ENCODE measurements around the gene ST3GAL2. TPM values are rescaled to one million over a fixed set of nuclear protein-coding genes. Genes with fewer than 3 reads are reported as not detected.
A peak's percentile ranks its signal among the peaks of the same experiment; 100 is the strongest.

The ST3GAL2 gene
- total and polyA plus RNA-seq, 10 of the 15 experiments (the other 5 are each of a cell fraction or from before 2014, with no cell fraction given): 0.95 to 61.7 (median 25.9) TPM

GRCh38 chr16:70380919-70381603 lies 57.8 kb downstream of the ST3GAL2 start (continued):
- no peak for TF ChIP-seq ZNF622 (IDR thresholded peaks at IDR 0.05)
- no peak for TF ChIP-seq SMARCA5 (IDR thresholded peaks at IDR 0.05)
- no peak for TF ChIP-seq ZNF384 (IDR thresholded peaks at IDR 0.05; ENCODE audit: borderline replicate concordance, low read depth, low read length)
- peak; percentile 57 for TF ChIP-seq NFYA (IDR thresholded peaks at IDR 0.05; ENCODE audit: borderline replicate concordance, low read depth, low read length)
- peak; percentile 73 for TF ChIP-seq CEBPZ (IDR thresholded peaks at IDR 0.05; ENCODE audit: low read depth, low read length)
- TF ChIP-seq PKNOX1 (IDR thresholded peaks at IDR 0.05): peak; percentile 96
- TF ChIP-seq SUZ12 (IDR thresholded peaks at IDR 0.05; ENCODE audit: unreplicated experiment): no peak
- TF ChIP-seq FOXM1 (IDR thresholded peaks at IDR 0.05; ENCODE audit: low read depth, low read length): 0 out of 2 replicates have a peak, but pooled peaks have one; percentile 55
- no peak for TF ChIP-seq MLLT1 (IDR thresholded peaks at IDR 0.05)
- TF ChIP-seq BCL11A (IDR thresholded peaks at IDR 0.05; ENCODE audit: low read depth, low read length): no peak
- TF ChIP-seq RCOR1 (conservative IDR thresholded peaks at IDR 0.05; ENCODE audit: low read depth, low read length): no peak
- TF ChIP-seq PRDM15 (CRISPR knock-in tag; IDR thresholded peaks at IDR 0.05): no peak
- TF ChIP-seq CHD1 (IDR thresholded peaks at IDR 0.05; ENCODE audit: low read depth, low read length): no peak
- peak; percentile 95 for TF ChIP-seq PML (IDR thresholded peaks at IDR 0.05; ENCODE audit: low read length)
- no peak for TF ChIP-seq ESRRA (IDR thresholded peaks at IDR 0.05; ENCODE audit: low read length)
- TF ChIP-seq GATAD2B (conservative IDR thresholded peaks at IDR 0.05; ENCODE audit: low read depth): 0 out of 2 replicates have a peak, but pooled peaks have one; percentile 25
- TF ChIP-seq ASH2L (IDR thresholded peaks at IDR 0.05; ENCODE audit: borderline replicate concordance, low read depth): no peak
- peak; percentile 56; the same call in 1 of the 2 replicates for TF ChIP-seq TCF12 (IDR thresholded peaks at IDR 0.05; ENCODE audit: low read depth, low read length)
- TF ChIP-seq USF1 (IDR thresholded peaks at IDR 0.05; ENCODE audit: borderline replicate concordance, extremely low read length, insufficient read depth, low read depth, low read length): peak; percentile 69

Measured in GM12878 (cell line).